Activated T-helper 1 cell treated with anti-CD3 and anti-CD28 coated beads, Interleukin-2, amount 50 U/mL, for 16 hours (primary cell): ENCODE measurements around the gene VLDLR.

Experiments
- DNase-seq, 2 donors: peaks; one replicate each; pipeline ENCODE4 v3.0.0-alpha.2; 2020; ENCODE audit warnings: low read depth in 1 of 2, low spot score in 1 of 2

Gene VLDLR

DNA sequence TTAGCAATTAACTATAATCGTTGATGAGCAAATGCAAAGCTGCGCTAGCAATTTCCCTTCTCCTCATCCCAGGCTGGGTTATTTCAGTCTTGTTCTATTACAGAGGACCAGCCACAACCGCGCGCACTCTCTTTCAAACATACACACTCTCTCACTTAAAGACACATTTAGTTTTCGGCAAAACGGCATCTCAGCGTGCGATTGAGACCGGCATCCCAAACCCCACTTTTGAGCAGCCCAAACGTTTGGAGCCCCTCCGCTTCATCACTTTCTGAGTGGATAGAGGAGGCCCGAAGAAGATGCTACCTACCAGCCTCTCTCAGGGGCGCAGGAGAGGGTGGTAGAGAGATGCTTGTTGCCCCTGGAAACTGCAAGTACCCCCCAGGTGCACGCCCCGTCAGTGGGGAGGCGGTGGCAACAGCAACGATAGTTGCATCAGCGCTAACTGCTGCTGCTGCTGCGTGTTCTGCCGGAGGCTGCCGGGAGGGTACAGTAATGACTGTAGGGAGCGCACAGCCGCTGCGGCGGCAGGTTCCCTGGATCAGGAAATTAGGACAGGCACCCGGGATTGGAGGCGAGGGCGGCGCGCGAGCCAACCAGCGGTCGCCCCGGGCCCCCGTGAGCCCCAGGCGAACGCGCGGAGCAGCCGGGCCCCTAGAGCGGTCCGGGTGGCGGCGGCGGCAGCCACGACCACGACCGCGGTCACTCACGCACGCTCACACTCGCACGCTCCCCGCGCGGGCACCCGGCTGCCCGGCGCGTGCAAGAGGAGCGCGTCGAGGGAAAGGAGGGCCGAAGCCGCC is 467 bp upstream of the VLDLR start:
- peak in 1 of 2 donors; percentile 40 for DNase-seq

DNA sequence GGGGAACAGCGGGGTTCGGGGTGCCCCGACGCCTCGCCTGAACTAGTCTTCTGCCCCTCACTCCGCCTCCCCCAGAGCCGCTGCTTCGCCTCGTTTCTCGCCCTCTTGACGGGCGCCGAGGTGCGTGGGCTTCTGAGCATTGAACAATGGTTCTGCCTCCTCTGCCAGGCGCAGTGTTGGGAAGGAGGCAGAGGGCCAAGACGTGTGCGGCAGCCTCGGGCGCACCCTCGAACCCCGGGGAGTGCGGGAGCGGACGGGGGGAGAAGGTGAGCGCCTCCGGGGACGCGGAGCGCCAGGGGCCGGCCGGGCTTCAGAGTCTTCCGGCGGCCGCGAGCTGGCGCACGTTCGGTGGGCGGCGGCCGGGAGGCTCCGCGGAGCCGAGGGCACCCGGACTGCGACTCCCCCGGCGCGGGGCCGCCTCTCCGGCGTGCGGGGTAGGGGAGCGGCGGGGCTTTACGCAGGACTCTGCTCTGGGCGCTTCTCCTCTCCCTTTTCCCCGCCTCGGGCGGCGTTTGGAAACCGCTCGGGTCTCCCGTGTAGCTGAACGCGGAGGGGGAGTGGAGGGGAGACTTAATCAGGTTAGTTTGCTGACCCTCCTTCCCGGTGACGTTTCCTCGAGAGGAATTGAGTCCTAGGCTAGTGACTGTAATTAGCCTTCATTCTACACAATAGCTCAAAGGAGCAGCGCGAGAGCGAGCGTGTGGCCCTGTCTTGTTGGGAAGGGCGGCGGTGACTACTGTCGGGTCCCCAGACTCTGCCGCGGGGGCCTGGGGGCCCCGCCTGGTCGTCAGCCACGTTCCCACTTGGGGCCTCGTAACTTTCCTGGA is 1.1 kb downstream of the VLDLR start:
- no peak for DNase-seq

DNA sequence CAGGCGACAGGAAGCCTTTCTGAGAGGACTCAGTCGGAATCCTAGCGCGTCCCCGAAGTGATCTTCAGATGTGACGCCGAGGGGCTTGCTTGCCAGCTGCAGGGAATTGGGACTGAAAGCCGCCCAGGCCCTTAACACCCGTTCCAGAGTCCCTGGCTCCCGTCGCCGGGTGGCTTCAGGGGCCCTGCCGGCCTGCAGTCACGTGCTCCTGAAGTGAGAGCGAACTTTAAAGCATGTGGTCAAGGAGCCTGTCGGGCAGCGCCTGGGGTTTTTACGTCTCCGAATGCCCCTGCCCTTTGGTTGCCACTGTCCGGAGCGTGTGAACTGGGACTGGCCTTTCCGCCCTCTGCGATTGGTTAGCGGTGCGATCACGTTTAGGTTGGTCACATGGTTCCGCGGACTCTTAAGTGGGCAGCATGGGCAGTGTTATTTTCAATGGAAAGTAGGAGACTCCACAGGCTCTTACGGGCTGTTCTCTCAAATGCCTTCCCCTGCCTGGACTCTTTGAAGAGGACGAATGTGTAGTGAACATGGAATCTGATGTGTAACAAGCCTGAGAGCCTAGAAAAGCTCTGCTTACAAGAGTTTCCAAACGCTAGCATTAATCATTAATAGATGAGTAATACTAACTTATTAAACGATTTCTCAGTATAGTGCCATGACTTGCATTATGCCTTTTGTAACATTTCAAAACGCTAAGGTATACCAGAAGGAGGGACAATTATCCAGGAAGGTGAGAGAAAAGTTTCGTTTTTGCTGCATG is 1.9 kb downstream of the VLDLR start:
- no peak for DNase-seq

DNA sequence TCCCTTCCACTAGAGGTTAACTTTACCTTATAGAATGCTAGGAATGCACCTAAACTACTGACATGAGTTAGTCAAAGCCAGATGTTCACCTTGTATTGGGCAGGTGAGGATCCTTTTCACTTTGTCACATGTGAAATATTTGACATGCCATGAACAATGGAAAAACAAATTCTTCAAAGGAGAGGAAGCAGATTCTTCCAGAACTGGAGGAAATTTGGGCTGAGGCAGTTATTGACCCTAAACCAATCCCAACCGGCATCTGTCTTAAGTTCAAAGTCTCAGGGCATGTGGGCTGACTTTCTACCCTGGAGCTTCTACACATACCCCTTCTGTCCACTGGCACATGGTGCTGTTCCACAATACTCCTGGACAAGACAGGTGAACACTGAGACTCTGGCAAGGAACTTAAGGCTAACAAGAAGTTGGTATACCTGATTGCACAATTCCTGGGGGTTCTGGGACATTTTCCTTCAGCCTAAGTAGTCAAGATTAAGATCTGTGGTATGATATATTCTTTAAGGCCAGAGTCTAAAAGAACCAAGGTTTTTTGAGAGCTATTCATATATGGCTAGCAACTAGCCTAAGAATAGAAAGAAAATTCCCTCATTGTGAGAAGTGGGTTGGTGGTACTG is 2.6 kb downstream of the VLDLR start:
- no peak for DNase-seq

DNA sequence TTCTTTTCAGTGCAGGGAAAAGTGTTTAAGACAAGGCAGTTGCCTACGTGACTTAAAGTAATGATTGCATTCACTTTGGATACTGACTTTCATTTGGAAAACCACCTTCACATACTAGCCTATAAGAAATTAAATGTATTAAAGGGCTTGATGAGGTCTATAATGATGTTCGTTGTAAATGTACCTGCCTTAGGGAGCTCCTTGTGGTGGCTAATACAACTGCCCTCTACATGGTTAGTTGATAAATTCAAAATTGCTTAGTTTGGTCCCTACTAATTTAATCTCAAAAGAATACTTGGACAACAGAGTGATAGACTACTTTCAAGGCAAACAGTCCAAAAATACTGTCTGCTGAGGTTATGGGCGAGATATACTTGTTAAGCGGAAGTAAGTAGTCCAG is 3.8 kb downstream of the VLDLR start:
- no peak for DNase-seq

DNA sequence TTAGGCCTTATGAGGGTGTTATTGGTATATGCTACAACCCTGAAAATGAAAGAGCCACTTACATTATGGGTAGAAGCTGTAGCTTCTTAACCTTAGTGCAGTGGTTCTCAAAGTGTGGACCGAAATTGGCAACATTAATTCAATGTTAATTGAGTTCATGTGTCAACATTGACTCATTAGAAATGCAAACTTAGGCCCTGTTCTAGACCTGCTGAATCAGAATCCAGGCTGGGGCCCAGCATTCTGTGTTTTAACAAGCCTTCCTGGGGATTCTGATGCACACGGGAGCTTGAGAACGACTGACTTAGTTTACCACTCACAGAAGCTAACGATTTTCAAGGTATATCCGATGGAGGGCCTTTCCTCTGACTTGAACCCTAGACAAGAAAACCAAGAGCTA is 7.3 kb downstream of the VLDLR start:
- no peak for DNase-seq

DNA sequence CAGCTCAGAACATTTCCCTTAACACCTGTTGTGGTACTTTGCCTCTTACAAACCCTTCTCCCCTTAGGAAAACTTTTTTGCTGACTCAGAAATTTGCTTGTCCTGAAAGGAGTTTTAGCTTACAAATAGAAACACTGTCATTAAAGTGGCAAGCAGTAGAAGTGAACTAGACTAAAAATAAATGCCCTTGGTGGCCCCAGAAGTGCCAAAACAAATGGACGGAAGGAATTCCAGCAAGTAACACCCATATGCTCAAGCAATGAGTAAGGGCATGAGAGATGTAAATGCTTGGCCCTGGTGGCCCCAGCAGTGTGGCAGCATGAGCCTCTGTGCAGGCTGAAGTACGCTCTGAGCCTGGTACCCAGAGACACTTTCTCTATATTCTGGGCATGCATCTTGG is 8.6 kb downstream of the VLDLR start:
- DNase-seq: no peak

DNA sequence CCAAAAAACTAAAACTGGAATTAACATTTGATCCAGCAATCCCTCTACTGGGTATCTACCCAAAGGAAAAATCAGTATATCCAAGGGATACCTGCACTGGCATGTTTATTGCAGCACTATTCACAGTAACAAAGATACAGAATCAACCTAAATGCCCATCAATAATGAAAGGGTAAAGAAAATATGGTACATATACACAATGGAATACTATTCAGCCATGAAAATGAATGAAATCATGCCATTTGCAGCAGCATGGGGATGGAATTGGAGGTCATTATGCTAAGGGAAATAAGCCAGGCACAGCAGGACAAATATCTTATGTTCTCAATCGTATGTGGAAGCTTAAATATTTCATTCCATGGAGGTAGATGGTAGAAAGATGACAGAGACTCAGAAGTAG is 9.7 kb downstream of the VLDLR start:
- no peak for DNase-seq

DNA sequence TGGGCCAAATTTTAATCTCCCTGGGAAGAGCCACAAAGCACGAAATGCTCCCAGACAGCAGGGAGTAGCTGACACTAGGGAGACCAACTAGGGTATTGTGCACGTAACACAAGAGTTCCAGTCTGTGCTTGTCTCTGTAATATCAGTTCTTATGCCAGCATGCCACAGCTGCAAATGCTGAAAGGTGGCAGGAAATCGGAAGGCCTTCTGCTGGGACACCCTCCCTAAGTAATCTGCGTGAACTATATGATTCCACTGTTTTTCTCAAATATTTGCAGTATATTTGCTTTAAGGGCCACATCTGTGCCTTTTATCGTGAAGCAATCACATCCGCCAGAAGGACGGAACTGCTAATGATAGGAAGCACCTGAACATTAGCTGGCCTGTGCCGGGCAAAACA is 12.6 kb downstream of the VLDLR start:
- DNase-seq: no peak

DNA sequence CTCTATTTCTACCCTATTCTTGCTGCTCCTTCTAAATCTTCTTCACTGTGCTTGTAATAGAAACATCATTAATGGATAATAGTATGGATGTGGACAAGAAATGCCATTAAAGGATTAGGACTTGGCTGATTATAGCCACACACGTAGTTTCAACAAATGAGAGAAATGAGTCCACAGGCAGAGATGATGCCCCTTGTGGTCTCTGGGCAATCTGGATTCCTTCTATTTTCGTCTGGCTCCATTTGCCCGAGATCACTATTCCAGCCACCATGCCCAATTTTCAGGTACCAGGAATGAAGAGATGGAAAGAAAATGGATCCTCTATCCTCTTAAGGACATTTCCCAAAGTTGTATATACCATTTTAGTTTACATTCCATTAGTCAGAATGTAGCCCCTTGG is 13.2 kb downstream of the VLDLR start:
- DNase-seq: no peak

DNA sequence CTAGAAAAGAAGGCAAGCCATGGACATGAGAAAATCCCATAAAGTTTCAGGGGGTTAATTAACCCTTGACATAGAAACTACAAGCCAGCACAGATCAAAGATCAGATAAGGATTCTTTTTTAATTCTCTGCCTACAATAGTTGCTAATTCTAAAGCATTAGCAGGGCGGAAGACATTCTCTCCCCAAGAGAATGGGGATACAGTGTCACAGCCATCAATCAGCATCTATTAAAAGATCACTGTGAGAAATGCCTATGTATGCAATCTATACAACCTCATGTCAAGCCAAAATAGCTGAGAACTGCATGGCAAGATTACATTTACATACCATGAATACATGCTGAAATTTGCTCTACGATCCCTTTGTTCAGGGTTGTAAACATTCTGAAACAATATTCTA is 14.3 kb downstream of the VLDLR start:
- DNase-seq: no peak

DNA sequence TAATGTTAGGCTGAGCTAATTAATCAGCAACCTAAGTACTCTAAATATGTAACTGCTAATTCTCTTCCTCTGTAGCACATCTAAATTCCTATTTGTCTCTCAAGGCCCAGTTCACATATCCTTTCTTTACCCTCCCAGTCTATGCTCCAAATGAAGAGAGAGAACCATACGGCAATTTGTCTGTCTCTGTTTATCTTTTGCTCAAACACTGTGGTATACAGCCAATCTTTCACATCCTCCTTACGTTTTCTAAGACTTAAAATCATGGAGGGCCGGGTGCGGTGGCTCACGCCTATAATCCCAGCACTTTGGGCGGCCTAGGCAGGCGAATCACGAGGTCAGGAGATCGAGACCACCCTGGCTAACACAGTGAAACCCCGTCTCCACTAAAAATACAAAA is 15.8 kb downstream of the VLDLR start:
- DNase-seq: no peak

DNA sequence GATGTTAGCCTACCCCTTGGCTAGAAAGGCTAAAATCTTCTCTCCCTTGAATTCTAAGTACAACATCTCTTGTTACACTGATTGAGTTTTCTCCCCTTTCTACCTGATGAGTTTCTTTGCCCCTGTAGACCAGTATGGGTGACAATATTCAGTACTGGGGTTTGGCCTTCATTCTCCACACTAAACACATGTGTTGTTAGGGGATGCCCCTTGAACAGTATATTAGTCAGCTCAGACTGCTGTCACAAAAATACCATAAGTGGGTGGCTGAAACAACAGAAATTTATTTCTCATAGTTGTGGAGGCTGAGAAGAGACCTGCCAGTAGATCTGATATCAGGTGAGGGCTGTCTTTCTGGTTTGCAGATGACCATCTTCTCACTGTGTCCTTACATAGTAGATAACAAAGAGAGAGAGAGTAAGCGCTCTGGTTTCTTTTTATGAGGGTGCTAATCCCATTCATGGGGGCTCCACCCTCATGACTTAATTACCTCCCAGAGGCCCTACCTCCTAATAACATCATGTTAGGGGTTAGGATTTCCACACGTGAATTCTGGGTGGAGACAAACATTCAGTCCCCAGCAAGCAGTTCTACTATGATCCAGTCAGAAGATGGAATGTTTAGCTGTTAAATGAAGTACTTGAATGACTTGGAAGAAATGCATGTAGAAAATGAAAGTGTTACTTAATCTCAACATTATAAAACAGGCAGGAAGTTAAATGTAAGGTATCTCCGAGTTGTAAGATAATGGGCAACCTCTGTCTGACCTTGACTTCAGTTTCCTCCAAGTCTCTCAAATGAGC is 17.5 kb downstream of the VLDLR start:
- DNase-seq: no peak

DNA sequence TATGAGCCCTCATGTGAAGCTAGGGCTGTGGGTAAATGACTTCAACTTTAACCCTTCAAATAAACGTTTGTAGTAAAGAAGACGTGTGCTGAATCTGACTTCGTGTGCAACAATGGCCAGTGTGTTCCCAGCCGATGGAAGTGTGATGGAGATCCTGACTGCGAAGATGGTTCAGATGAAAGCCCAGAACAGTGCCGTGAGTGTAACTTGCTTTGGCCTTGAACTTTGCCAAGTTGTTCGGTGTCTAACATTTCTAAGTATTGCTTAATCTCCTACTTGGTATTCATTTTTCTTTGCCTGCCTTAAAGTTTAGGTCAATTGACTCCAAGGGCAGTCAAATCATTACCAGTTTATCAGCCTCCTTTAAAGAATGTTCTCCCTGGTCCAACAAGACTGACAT is 18.2 kb downstream of the VLDLR start:
- DNase-seq: no peak

DNA sequence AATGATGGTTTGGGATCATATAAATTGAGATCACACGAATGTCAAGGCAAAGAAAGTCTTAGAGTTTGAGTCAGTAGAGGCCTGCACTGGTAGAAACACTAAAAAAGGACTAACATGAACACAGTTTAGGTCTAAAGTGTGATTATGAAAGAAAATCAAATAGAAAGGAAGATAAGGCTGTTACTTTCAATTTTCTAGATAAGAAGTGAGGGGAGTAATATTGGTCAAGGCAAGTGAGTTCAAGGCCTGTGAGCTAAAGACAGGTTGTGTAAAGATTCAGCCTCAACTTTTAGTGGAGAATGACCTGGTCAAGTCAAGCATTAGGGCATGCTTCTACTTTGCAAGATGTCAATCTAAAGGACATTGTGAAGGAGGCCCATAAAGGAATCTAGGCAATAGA is 19.0 kb downstream of the VLDLR start:
- DNase-seq: no peak

DNA sequence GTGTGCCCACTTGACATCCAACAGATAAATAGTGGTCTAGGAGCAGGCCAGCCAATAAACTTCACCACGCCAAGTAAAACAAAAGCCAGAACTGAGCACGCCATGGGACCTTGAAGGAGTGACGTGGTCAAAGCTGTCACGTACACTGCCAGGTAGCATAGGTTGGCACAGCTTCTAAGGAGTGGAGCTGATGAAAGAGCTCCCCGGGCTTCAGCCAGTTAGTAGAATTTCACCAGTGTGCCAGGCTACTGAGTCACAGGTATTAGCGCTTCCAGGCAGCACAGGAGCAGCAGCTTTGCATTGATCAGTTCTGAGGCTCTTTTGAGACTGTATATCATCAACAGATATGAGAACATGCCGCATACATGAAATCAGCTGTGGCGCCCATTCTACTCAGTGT is 19.4 kb downstream of the VLDLR start:
- DNase-seq: no peak

DNA sequence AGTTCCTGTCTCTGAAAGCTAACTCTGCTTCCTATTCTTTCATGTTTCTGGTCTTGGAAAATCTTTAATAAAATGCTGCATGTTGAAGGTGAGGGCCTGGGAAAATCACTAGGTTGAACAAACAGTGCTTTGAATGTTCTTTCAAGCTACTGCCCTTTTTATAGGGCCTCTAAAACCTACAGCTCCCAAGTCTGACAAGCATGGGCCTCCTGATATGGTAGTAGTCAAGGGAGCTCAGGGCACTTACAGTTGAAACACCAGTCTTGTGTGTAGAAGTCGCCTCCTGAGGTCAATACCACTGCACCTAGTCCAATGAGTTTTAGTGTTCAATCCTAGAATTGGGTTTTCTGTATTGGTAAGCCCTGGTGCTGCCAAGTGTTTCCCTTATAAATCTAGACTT is 20.5 kb downstream of the VLDLR start:
- no peak for DNase-seq

DNA sequence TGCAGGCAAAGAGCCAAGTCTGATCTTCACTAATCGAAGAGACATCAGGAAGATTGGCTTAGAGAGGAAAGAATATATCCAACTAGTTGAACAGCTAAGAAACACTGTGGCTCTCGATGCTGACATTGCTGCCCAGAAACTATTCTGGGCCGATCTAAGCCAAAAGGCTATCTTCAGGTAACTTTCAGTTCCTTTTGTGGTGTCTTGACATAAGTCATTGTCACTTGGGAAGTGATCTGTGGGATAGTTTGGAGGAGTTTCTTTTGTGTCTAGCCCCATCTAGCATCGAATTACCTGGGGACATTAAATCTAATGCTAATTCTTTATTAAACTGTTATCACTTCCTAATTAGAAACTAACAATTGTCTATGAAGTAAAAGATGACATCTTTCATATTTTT is 24.0 kb downstream of the VLDLR start:
- no peak for DNase-seq

DNA sequence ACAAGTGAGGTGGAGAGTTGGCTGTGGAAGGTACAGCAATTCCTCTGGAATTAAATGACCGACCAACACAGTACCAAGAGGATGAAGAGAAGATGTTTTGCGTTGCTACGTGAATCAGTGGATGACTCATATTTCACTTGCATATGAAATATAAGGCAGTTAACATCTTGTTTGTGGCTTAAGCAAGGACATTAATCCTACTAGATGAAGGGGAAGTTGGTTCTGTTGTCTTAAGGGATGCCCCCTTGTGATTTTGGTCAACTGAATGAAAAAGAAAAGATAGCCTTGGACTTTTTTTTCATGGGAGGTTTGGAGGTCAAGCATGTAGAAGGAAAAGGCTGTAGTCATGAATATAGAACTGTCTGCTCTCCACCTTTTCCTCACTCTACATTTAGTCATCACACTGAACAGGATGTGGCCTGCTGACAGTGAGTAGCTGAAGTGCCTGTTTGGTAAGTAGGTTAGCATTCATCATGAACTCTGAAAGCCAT is 33.9 kb downstream of the VLDLR start:
- no peak for DNase-seq

DNA sequence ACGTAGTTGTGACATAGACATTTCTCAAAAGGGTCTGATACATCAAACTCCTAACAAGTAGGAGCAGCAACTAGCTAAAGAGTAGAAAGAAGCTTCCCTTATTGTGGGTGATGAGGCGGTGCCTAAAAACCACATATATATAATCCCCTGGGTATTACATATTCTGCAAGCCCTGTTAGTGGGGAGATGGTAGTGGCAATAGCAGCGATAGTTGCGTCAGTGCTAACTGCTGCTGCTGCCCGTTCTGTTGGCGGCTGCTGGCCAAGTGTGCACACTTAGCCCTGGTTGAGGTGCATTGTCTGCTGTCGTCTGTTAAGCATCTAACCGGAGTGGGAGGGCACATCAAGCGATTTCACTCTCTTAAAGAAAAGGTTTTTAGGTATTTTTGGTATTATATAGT is 35.8 kb downstream of the VLDLR start:
- no peak for DNase-seq
